MCF 10A (cell line): ENCODE measurements around the gene CDNF. TPM values are rescaled to one million over a fixed set of nuclear protein-coding genes. Genes with fewer than 3 reads are reported as not detected.

Experiments used
- BruUV-seq: library from RNA; stranded (reverse); fragments of 400-500 nt; replicated peaks from 2 replicates; lab custom pipeline; 2021; lab: Mats Ljungman, UMichigan
- CTCF ChIA-PET: fragments of 300-600 bp; sonication (Branson Sonifier 250); formaldehyde crosslinking; extraction: SDS; loops from one replicate; lab custom pipeline; 2021; ENCODE audit warnings: antibody characterized with exemption, inconsistent platforms; lab: Yijun Ruan, JAX
- POLR2A ChIA-PET: fragments of 300-600, 350-650 bp; sonication (Branson Sonifier 250); formaldehyde crosslinking; extraction: SDS; loops from one replicate; lab custom pipeline; 2020; ENCODE audit warnings: antibody characterized with exemption, inconsistent platforms; lab: Yijun Ruan, JAX
- DNase-seq: peaks from one replicate; pipeline ENCODE4 v3.0.0-alpha.2; 2018; ENCODE audit not compliant: unreplicated experiment
- H3K27ac Mint-ChIP-seq: one replicate; pipeline ENCODE4 v1.8.0; 2022; ENCODE audit warnings: mild to moderate bottlenecking, low read depth, mixed read lengths; ENCODE audit not compliant: unreplicated experiment
- H3K27me3 Mint-ChIP-seq: one replicate; pipeline ENCODE4 v1.8.0; 2022; ENCODE audit warnings: mixed read lengths; ENCODE audit not compliant: insufficient read depth, unreplicated experiment
- H3K36me3 Mint-ChIP-seq: one replicate; pipeline ENCODE4 v1.8.0; 2022; ENCODE audit warnings: mild to moderate bottlenecking, moderate library complexity, mixed read lengths; ENCODE audit not compliant: insufficient read depth, unreplicated experiment
- H3K4me1 Mint-ChIP-seq: one replicate; pipeline ENCODE4 v1.8.0; 2022; ENCODE audit warnings: mixed read lengths; ENCODE audit not compliant: insufficient read depth, unreplicated experiment
- H3K4me3 Mint-ChIP-seq: one replicate; pipeline ENCODE4 v1.8.0; 2022; ENCODE audit warnings: mild to moderate bottlenecking, moderate library complexity, mixed read lengths; ENCODE audit not compliant: unreplicated experiment
- H3K9me3 Mint-ChIP-seq: one replicate; pipeline ENCODE4 v1.8.0; 2022; ENCODE audit warnings: mixed read lengths; ENCODE audit not compliant: unreplicated experiment
- CTCF ChIP-seq: fragments of 200-600 bp; IDR thresholded peaks from one replicate; pipeline ENCODE4 v1.8.0; 2022; ENCODE audit warnings: antibody characterized with exemption, mild to moderate bottlenecking; ENCODE audit not compliant: unreplicated experiment
- intact Hi-C: fragments of 100-400 bp; cut with micrococcal nuclease; formaldehyde crosslinking; loops from 2 replicates; pipeline ENCODE4 v1.14.1; 2022
- total RNA-seq: library from RNA; stranded (reverse); gene quantifications from 2 replicates; pipeline ENCODE4 v1.2.3, GENCODE V29; 2022

The CDNF gene
- total RNA-seq, 1 experiment from 2014 or later, result 2.9 TPM

DNA sequence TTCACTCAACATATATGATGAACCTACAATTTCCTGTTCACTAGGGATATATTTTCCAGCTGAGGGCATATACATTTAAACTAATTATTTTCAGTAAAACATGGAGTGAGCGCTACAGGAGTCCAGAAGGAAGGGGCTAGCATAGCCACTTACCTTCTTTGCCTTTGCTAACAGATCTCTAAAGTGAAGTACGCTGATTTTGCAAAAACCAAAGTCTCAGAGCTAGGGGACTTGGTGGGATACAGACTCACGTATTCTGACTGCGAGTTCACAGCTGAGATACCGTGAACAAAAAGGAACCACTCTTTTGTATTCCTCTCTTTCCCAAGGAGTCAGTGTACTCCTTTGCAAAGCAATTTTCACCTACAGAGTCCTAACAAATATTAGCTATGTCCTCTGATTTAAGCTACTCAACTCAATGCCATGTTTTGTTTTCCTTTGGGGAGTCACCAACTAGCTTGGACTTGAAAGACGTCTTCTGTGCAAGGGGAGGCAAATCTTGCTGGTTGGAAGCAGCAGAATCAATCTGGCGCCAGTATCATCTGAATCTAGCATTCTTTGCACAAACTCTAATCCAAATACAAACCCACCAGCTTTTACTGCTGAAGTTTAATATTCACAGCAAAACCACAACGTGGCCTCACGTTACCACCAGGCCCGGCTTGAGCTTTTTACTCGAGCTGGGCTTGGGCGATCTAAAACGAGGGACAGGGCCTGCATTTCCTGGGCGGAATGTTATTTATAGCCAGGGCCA, 657 bp downstream of the CDNF start:
- ChIA-PET POLR2A (interaction anchor here (0.6 to 4.3 kb wide), 28 partner anchors 7 to 471 kb away, joined by 3 to 90 read pairs (median 4); partner anchors contain the start of genes DCLRE1C, MEIG1 and SUV39H2), CTCF (interaction anchor here (0.5 to 3.6 kb wide), 12 partner anchors 14 to 340 kb away, joined by 3 to 30 read pairs (median 4); no protein-coding TSS in a partner anchor)
- Mint-ChIP-seq H3K9me3 (no peaks in the 10 kb centered on the region), H3K36me3 (peaks cover 31% of the 10 kb centered on the region), H3K4me1 (no peaks in the 10 kb centered on the region), H3K4me3 (peak overlapping the region; percentile 76), H3K27ac (peak overlapping the region; percentile 91), H3K27me3 (no peaks in the 10 kb centered on the region)
- intact Hi-C loops, result loop anchor here (5.0 to 10.0 kb wide), 4 partner anchors 115 to 538 kb away; partner anchors contain the start of genes DCLRE1C, FAM171A1 and RPP38
- TSS peak; percentile 45 for BruUV-seq
- TF ChIP-seq CTCF, result no peak
- no peak for DNase-seq

GRCh38 chr10:14836208-14836607, 1.6 kb downstream of the CDNF start:
- no peak overlapping the region for H3K4me3 Mint-ChIP-seq
- H3K27me3 Mint-ChIP-seq, result no peaks in the 10 kb centered on the region
- ChIA-PET CTCF (interaction anchor here (0.5 to 3.6 kb wide), 7 partner anchors 13 to 337 kb away, joined by 3 to 30 read pairs (median 4); no protein-coding TSS in a partner anchor), POLR2A (interaction anchor here (0.7 to 4.3 kb wide), 9 partner anchors 9 to 489 kb away, joined by 3 to 90 read pairs (median 3); partner anchors contain the start of genes MEIG1 and SUV39H2)
- H3K9me3 Mint-ChIP-seq, result no peaks in the 10 kb centered on the region
- no peak overlapping the region for H3K27ac Mint-ChIP-seq
- intact Hi-C loops, result loop anchor here (5.0 to 10.0 kb wide), 4 partner anchors 116 to 539 kb away; partner anchors contain the start of genes DCLRE1C, FAM171A1 and RPP38
- BruUV-seq, result no TSS peak
- DNase-seq, result no peak
- TF ChIP-seq CTCF, result no peak
- H3K36me3 Mint-ChIP-seq, result peaks cover 27% of the 10 kb centered on the region
- no peaks in the 10 kb centered on the region for H3K4me1 Mint-ChIP-seq

- Mint-ChIP-seq H3K27me3 (no peaks in the 10 kb centered on the region), H3K4me3 (no peak overlapping the region), H3K27ac (no peak overlapping the region), H3K9me3 (no peaks in the 10 kb centered on the region), H3K4me1 (no peaks in the 10 kb centered on the region), H3K36me3 (peaks cover 7% of the 10 kb centered on the region)
- no peak for DNase-seq
- CTCF ChIA-PET, result no interaction called here
- no TSS peak for BruUV-seq
- POLR2A ChIA-PET, result no interaction called here
- intact Hi-C loops, result loop anchor here (10.0 kb wide), 1 partner anchor 542 kb away; the partner anchor contains the start of gene FAM171A1
- no peak for TF ChIP-seq CTCF
These were observed 4.7 kb downstream of the CDNF start for GRCh38 chr10:14833106-14833505.
